MG63 (cell line): ENCODE results near the gene NEUROD1. TPM values are rescaled to one million over a fixed set of nuclear protein-coding genes. Genes with fewer than 3 reads are reported as not detected.
A peak's percentile ranks its signal among the peaks of the same experiment; 100 is the strongest.

ENCODE experiments used
- DNase-seq: peaks from one replicate; pipeline ENCODE4 v3.0.0-alpha.2; 2020
- H3K27me3 ChIP-seq: fragments of 250-450 bp; sonication (Bioruptor Pico); 2 replicates; pipeline ENCODE4 v1.5.1; 2020; ENCODE audit warnings: mild to moderate bottlenecking, moderate library complexity
- H3K36me3 ChIP-seq: fragments of 250-450 bp; sonication (Bioruptor Pico); 2 replicates; pipeline ENCODE4 v1.5.1; 2020; ENCODE audit warnings: mild to moderate bottlenecking, moderate library complexity
- H3K4me3 ChIP-seq: fragments of 250-450 bp; sonication (Bioruptor Pico); 2 replicates; pipeline ENCODE4 v1.5.1; 2020; ENCODE audit warnings: mild to moderate bottlenecking, moderate library complexity
- H3K9me3 ChIP-seq: fragments of 250-450 bp; sonication (Bioruptor Pico); 2 replicates; pipeline ENCODE4 v1.5.1; 2020; ENCODE audit warnings: mild to moderate bottlenecking, moderate library complexity
- total RNA-seq: library from RNA; depleted of rRNA; stranded (reverse); fragments of >200 nt; shearing (Covaris generic); gene quantifications from 2 replicates; pipeline ENCODE4 v1.2.3, GENCODE V29; 2014; ENCODE audit warnings: low replicate concordance

The NEUROD1 gene
- total RNA-seq, 1 experiment from 2014 or later = not detected

DNA sequence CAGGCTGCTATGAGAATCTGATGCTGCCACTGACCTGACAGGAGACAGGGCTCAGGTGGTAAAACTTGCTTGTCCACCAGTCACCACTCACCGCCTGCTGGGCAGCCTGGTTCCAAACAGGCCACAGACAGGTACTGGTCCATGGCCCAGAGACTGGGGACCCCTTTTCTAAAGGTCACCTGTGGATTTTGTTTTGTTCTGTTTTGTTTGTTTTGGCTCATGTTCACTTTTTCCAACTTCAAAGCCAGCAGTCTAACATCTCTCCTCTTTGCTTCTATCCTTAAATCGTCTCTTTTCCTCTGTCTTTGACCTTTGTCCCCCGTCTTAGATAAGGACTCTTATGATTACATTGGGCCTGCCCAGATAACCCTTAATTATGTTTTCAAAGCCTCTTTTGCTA lies 20.1 kb downstream of the NEUROD1 start:
- H3K4me3 ChIP-seq = no peak overlapping the region
- H3K27me3 ChIP-seq = no peaks in the 10 kb centered on the region; the same call in 1 of the 2 replicates
- DNase-seq = no peak
- no peaks in the 10 kb centered on the region for H3K9me3 ChIP-seq
- H3K36me3 ChIP-seq = no peaks in the 10 kb centered on the region

DNA sequence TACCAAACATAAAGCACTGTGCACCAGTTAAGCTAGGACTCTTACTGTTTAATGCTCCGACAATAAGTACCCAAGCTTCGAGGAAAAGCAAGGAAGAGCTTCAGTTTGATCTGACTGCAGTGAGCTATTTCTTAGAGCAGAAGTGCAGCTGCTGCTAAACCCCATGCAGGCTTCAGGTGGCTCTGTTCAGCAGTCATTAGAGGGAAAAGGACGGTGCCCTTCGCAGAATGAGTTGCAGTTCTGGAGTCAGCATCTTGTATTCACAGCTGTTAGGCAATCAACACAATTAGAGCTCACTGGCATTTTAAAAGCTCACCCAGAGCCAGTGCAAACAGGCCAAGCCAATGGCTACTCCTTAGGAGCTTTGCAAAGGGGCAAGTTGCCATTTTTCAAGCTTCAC lies 21.9 kb downstream of the NEUROD1 start:
- Histone ChIP-seq H3K4me3 (no peak overlapping the region), H3K9me3 (no peaks in the 10 kb centered on the region; the same call in 1 of the 2 replicates), H3K27me3 (no peaks in the 10 kb centered on the region; the same call in 1 of the 2 replicates), H3K36me3 (no peaks in the 10 kb centered on the region)
- no peak for DNase-seq

GRCh38 chr2:181657379-181657778 lies 22.9 kb downstream of the NEUROD1 start:
- Histone ChIP-seq H3K36me3 (no peaks in the 10 kb centered on the region), H3K4me3 (peak overlapping the region; percentile 52), H3K27me3 (no peaks in the 10 kb centered on the region; the same call in 1 of the 2 replicates), H3K9me3 (no peaks in the 10 kb centered on the region; the same call in 1 of the 2 replicates)
- DNase-seq = no peak

- DNase-seq = peak; percentile 67
- Histone ChIP-seq H3K27me3 (no peaks in the 10 kb centered on the region; the same call in 1 of the 2 replicates), H3K9me3 (no peaks in the 10 kb centered on the region; the same call in 1 of the 2 replicates), H3K4me3 (peak within 1 kb of the TSS; percentile 52), H3K36me3 (no peaks in the 10 kb centered on the region)
These were observed 23.6 kb downstream of the NEUROD1 start, which contains the start of gene CERKL for GRCh38 chr2:181656450-181657291. CERKL (minus strand) TSS chr2:181657105; CDS start chr2:181657006, 99 bp downstream.

- Histone ChIP-seq H3K4me3 (no peak overlapping the region), H3K36me3 (no peaks in the 10 kb centered on the region), H3K9me3 (no peaks in the 10 kb centered on the region; the same call in 1 of the 2 replicates), H3K27me3 (no peaks in the 10 kb centered on the region; the same call in 1 of the 2 replicates)
- no peak for DNase-seq
These were observed 24.8 kb downstream of the NEUROD1 start for GRCh38 chr2:181655519-181655918.

DNA sequence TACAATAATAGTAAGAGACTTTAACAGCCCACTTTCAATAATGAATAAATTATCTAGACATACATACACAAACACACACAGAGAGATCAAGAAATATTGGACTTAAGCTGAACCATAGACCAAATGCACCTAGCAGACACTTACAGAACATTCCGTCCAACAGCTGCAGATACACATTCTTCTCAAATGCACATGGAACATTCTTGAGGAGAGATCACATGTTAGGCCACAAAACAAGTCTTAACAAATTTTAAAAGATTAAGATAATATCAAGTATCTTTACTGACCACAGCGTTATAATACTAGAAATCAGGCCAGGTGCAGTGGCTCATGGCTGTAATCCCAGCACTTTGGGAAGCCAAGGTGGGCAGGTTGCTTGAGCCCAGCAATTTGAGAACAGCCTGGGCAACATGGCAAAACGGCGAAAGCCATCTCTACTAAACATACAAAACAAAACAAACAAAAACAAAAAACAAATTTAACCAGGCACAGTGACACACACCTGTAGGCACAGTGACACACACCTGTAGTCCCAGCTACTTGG lies 30.8 kb downstream of the NEUROD1 start:
- Histone ChIP-seq H3K27me3 (no peaks in the 10 kb centered on the region), H3K9me3 (no peaks in the 10 kb centered on the region; the same call in 1 of the 2 replicates), H3K36me3 (no peaks in the 10 kb centered on the region), H3K4me3 (no peak overlapping the region)
- DNase-seq = no peak

GRCh38 chr2:181648478-181649155 lies 31.7 kb downstream of the NEUROD1 start:
- H3K27me3 ChIP-seq = no peaks in the 10 kb centered on the region
- no peaks in the 10 kb centered on the region for H3K36me3 ChIP-seq
- DNase-seq = no peak
- H3K9me3 ChIP-seq = no peaks in the 10 kb centered on the region; the same call in 1 of the 2 replicates
- H3K4me3 ChIP-seq = no peak overlapping the region

GRCh38 chr2:181646415-181646987 lies 33.8 kb downstream of the NEUROD1 start:
- H3K36me3 ChIP-seq = no peaks in the 10 kb centered on the region
- 0 out of 2 replicates have a peak, but pooled peaks cover 2% of the 10 kb centered on the region for H3K27me3 ChIP-seq
- H3K9me3 ChIP-seq = no peaks in the 10 kb centered on the region
- no peak for DNase-seq
- no peak overlapping the region for H3K4me3 ChIP-seq

DNA sequence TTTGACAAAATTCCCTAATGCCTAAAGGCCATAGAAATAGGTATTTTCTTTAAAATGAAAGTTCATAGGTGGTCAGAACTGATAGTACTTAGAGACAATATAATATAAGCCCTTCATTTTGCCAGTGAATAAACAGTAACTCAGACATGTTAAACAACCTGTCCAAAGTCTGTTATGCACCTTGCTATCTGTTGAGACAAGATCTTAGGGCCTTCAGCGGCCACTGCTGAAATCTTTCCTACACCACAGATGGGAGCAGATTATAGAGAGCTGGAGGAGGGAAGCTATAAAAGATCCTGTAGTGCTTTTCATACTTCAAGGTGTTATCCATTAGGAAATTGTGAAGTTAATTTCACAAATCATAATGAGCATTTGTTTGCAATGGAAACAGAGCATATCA lies 37.2 kb downstream of the NEUROD1 start:
- DNase-seq = no peak
- H3K9me3 ChIP-seq = no peaks in the 10 kb centered on the region
- H3K36me3 ChIP-seq = no peaks in the 10 kb centered on the region
- H3K27me3 ChIP-seq = 0 out of 2 replicates have a peak, but pooled peaks cover 2% of the 10 kb centered on the region
- no peak overlapping the region for H3K4me3 ChIP-seq

GRCh38 chr2:181642086-181642485 lies 38.2 kb downstream of the NEUROD1 start:
- no peaks in the 10 kb centered on the region for H3K36me3 ChIP-seq
- 0 out of 2 replicates have a peak, but pooled peaks cover 2% of the 10 kb centered on the region for H3K27me3 ChIP-seq
- DNase-seq = no peak
- no peak overlapping the region for H3K4me3 ChIP-seq
- no peaks in the 10 kb centered on the region for H3K9me3 ChIP-seq

- Histone ChIP-seq H3K27me3 (peaks cover 2% of the 10 kb centered on the region; the same call in 1 of the 2 replicates), H3K9me3 (no peaks in the 10 kb centered on the region)
These were observed 40.6 kb downstream of the NEUROD1 start for GRCh38 chr2:181639686-181640085.

DNA sequence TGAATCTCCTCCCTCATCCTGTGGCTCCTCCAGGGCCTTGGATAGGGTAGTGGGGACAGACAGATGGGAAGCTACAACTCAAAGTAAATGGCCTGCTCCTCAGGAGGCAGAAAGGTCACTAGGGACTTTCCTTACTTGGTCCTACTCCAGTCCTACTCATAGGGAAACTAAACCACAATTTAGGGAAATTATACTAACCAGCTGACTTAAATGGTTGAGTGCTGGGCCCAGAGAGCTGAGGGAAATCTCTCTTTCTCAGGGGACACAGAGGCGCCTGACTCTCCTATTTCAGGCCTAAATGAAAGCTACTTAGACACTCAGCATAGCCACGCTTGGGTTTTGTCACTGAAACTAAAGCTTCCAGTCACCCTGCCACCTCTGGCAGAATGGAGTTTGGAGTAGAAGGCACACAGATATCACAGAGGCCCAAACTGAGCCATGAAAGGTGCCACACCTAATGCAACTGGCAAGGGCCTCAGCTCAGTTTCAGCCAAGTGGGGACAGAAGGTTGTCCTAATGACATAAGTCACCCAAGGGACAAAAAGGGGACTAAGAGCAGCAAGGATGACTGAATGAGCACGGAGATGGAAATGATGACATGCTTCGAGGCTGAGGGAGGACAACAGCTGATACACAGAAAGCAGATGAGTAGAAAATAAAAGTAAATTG lies 47.5 kb downstream of the NEUROD1 start:
- H3K27me3 ChIP-seq = peaks cover 5% of the 10 kb centered on the region
- no peaks in the 10 kb centered on the region for H3K9me3 ChIP-seq
- H3K36me3 ChIP-seq = no peaks in the 10 kb centered on the region
- no peak overlapping the region for H3K4me3 ChIP-seq
- no peak for DNase-seq

More at GRCh38 chr2:181639686-181640085, 40.6 kb downstream of the NEUROD1 start:
- H3K36me3 ChIP-seq = no peaks in the 10 kb centered on the region
- DNase-seq = no peak
- H3K4me3 ChIP-seq = no peak overlapping the region

DNA sequence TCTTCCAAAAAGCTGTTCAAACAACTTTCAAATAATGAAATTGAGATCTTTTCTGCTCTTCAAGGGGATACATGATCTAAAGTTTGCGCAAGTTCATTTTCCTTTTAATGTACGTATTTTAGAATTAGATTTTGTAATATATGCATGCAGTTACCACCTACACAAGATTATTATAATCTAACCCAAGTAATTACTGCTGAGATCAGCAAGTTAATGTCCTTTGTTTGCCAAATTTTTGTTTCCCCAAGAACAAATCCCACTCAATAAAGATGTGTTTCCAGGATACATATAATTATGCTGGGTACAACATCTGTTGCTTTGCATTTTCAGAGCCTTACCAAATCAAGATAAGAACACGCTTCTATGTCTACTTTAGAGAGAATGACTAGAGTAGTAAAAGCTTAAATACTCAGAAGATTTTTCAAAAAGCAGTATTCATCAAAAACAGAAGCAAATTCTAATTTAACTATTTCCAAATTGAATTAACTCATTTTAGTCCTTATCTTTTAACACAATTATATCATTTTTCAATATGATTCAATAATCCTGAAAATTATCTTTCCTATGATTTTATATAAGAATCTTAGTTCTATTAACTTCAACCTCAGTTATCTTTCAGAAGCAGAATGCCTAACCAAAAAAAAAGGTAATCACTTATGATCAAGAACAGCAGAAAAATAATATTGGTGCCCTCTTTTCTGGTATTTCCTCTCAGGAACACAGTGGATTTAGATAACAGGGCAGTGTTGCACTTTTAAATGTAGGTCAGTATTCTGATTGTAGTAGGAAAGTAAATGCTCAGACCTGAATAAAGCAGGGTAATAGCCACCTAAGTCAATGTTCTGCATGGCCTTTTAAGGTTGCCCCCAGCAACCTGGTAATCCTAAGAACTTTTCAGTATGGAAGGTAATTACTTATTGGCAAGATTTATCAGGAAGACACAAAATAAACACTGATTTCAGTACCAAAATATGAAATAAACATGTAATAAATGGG lies 51.4 kb downstream of the NEUROD1 start:
- Histone ChIP-seq H3K9me3 (no peaks in the 10 kb centered on the region), H3K4me3 (no peak overlapping the region)
- no peak for DNase-seq

GRCh38 chr2:181627545-181627944 lies 52.8 kb downstream of the NEUROD1 start:
- Histone ChIP-seq H3K36me3 (no peaks in the 10 kb centered on the region), H3K27me3 (peaks cover 2% of the 10 kb centered on the region), H3K9me3 (no peaks in the 10 kb centered on the region), H3K4me3 (no peak overlapping the region)
- DNase-seq = no peak

More for the DNA sequence above, 51.4 kb downstream of the NEUROD1 start:
- Histone ChIP-seq H3K36me3 (no peaks in the 10 kb centered on the region), H3K27me3 (peaks cover 5% of the 10 kb centered on the region)

- Histone ChIP-seq H3K36me3 (no peaks in the 10 kb centered on the region), H3K9me3 (no peaks in the 10 kb centered on the region), H3K4me3 (no peak overlapping the region), H3K27me3 (peaks cover 2% of the 10 kb centered on the region)
- no peak for DNase-seq
These were observed 53.6 kb downstream of the NEUROD1 start for GRCh38 chr2:181626671-181627070.
